K562 (cell line): ENCODE results near the gene RBPJL. TPM values are rescaled to one million over a fixed set of nuclear protein-coding genes. Genes with fewer than 3 reads are reported as not detected.

Experiments
- ATAC-seq: fragments of 200-7000 bp; cut with Tn5 transposase; 3 replicates; pipeline ENCODE4 v1.9.1; 2020; ENCODE audit warnings: moderate library complexity
- BruUV-seq: library from RNA; stranded (reverse); fragments of 400-500 nt; replicated peaks from 2 replicates; lab custom pipeline; 2021; lab: Mats Ljungman, UMichigan
- CTCF ChIA-PET: fragments of 300-600 bp; formaldehyde crosslinking; extraction: SDS; loops from one replicate; lab custom pipeline; 2021; ENCODE audit warnings: low intra/inter-chr PET ratio; lab: Yijun Ruan, JAX
- POLR2A ChIA-PET: fragments of 300-600, 350-650 bp; sonication (Branson Sonifier 250); formaldehyde crosslinking; extraction: SDS; loops from one replicate; lab custom pipeline; 2021; ENCODE audit warnings: antibody characterized with exemption, inconsistent platforms; lab: Yijun Ruan, JAX
- DNase-seq, 4 experiments: peaks; one replicate each; pipeline versions ENCODE4 v3.0.0 to v3.0.0-alpha.2; 2011 to 2018; ENCODE audit warnings: low spot score in 3 of 4, mixed read lengths in 3 of 4; ENCODE audit errors: extremely low read depth in 1 of 4
- FAIRE-seq: peaks from 2 replicates; lab custom pipeline; 2011; peaks lifted over from hg19 to GRCh38; lab: Jason Lieb, UNC
- H2AFZ ChIP-seq: 2 replicates; pipeline ENCODE4 v1.6.0; 2011; ENCODE audit warnings: low read depth, low read length, control low read depth, inconsistent platforms
- H3K27ac ChIP-seq: fragments of 200-600 bp; 3 replicates; pipeline ENCODE4 v1.8.0; 2011; ENCODE audit warnings: low read depth, mild to moderate bottlenecking, control low read depth, inconsistent platforms, low read length, moderate library complexity, mixed read lengths; ENCODE audit errors: extremely low read depth
- H3K27me3 ChIP-seq, 2 experiments: fragments of 300-600 bp in 1 of 2; 2 replicates in 1 of 2; 3 replicates in 1 of 2; pipeline versions ENCODE4 v1.6.0 to v1.8.0; 2011; ENCODE audit warnings: inconsistent platforms in 2 of 2, low read length in 2 of 2, mild to moderate bottlenecking in 1 of 2, mixed read lengths in 1 of 2, moderate library complexity in 1 of 2; ENCODE audit not compliant: control insufficient read depth in 2 of 2, insufficient read depth in 2 of 2
- H3K36me3 ChIP-seq: fragments of 300-600 bp; 3 replicates; pipeline ENCODE4 v1.8.0; 2011; ENCODE audit warnings: mild to moderate bottlenecking, low read length, inconsistent platforms; ENCODE audit not compliant: control insufficient read depth, insufficient read depth
- H3K4me1 ChIP-seq, 2 experiments: fragments of 200-600 bp in 1 of 2; replicated peaks in 1 of 2; 2 replicates in 1 of 2; 3 replicates in 1 of 2; pipeline versions ENCODE4 v1.5.1 to v1.8.0; 2011; ENCODE audit warnings: inconsistent platforms in 2 of 2, low read length in 2 of 2, mild to moderate bottlenecking in 1 of 2, mixed read lengths in 1 of 2, moderate library complexity in 1 of 2; ENCODE audit not compliant: control insufficient read depth in 2 of 2, insufficient read depth in 2 of 2
- H3K4me2 ChIP-seq: 2 replicates; pipeline ENCODE4 v1.6.1; 2011; ENCODE audit warnings: low read length, control low read depth, inconsistent platforms, mixed read lengths; ENCODE audit not compliant: insufficient read depth
- H3K4me3 ChIP-seq: fragments of 200-600 bp; sonication (generic), shearing (Covaris generic); 2 replicates; pipeline ENCODE4 v1.5.1; 2016; ENCODE audit warnings: control low read depth, inconsistent platforms
- H3K79me2 ChIP-seq: fragments of 200-600 bp; 3 replicates; pipeline ENCODE4 v1.8.0; 2011; ENCODE audit warnings: low read length, inconsistent platforms; ENCODE audit not compliant: control insufficient read depth, insufficient read depth
- H3K9ac ChIP-seq, 2 experiments: 2 replicates each; pipeline versions ENCODE4 v1.6.0 to v1.6.1; 2011; ENCODE audit warnings: low read depth in 2 of 2, low read length in 2 of 2, control low read depth in 1 of 2, inconsistent platforms in 1 of 2, mild to moderate bottlenecking in 1 of 2, mixed read lengths in 1 of 2; ENCODE audit not compliant: insufficient read depth in 1 of 2
- H3K9me1 ChIP-seq: one replicate; pipeline ENCODE4 v1.6.0; 2011; ENCODE audit warnings: inconsistent platforms, mild to moderate bottlenecking, low read length, moderate library complexity; ENCODE audit not compliant: control insufficient read depth, insufficient read depth
- H3K9me3 ChIP-seq: replicated peaks from 2 replicates; pipeline ENCODE4 v1.5.1; 2011; ENCODE audit warnings: low read depth, low read length, inconsistent platforms; ENCODE audit not compliant: control insufficient read depth, insufficient read depth
- H4K20me1 ChIP-seq: replicated peaks from 2 replicates; pipeline ENCODE4 v1.6.1; 2011; ENCODE audit warnings: low read length, inconsistent platforms, mixed read lengths; ENCODE audit not compliant: control insufficient read depth, insufficient read depth
- ELK1 ChIP-seq: sonication (generic); formaldehyde crosslinking; IDR thresholded peaks from 2 replicates; pipeline ENCODE4 v1.8.1; 2022; ENCODE audit warnings: missing genetic modification reagents
- FIP1L1 ChIP-seq: fragments of 200-400 bp; formaldehyde crosslinking; IDR thresholded peaks from 2 replicates; pipeline ENCODE4 v1.6.1; 2018; ENCODE audit warnings: mild to moderate bottlenecking, low read depth, low read length; ENCODE audit not compliant: poor library complexity, severe bottlenecking
- MCM3 ChIP-seq: fragments of 450-650 bp; IDR thresholded peaks from 2 replicates; pipeline ENCODE4 v1.6.1; 2016
- SFPQ ChIP-seq: fragments of 200-400 bp; formaldehyde crosslinking; IDR thresholded peaks from 2 replicates; pipeline ENCODE4 v1.6.1; 2017; ENCODE audit warnings: mild to moderate bottlenecking, low read depth, low read length, moderate library complexity
- ZNF3 ChIP-seq: fragments of 250-450 bp; sonication (Bioruptor Pico); IDR thresholded peaks from 2 replicates; pipeline ENCODE4 v1.5.0; 2021; ENCODE audit warnings: mild to moderate bottlenecking, moderate library complexity
- WGBS: fragments of 100-300 bp; shearing (Covaris generic); methylation state at CpG from one replicate; pipeline ENCODE4 v1.1.6; 2016; ENCODE audit warnings: low coverage, mixed read lengths; ENCODE audit not compliant: insufficient coverage; ENCODE audit errors: missing lambda C conversion rate; 5-methylcytosine and 5-hydroxymethylcytosine counted together
- in situ Hi-C: fragments of 300-500 bp; cut with MboI; formaldehyde crosslinking; loops from 4 replicates; pipeline ENCODE4 v1.15.0; 2018; ENCODE audit warnings: inconsistent platforms, mixed read lengths
- intact Hi-C: fragments of 100-400 bp; cut with micrococcal nuclease; formaldehyde crosslinking; loops from 2 replicates; pipeline ENCODE4 v1.14.2; 2022
- polyA plus RNA-seq, 8 experiments: library from polyadenylated mRNA; depleted of rRNA in 4 of 8; stranded (reverse) in 5 of 8; unstranded in 3 of 8; fragments of >200 nt; fragmentation: Nextera tagmentation in 2 of 8; fragmentation: Illumina TruSeq in 1 of 8; extraction: Ambion mirVana in 2 of 8; extraction: Trizol in 1 of 8; gene quantifications; 2 replicates each; pipeline versions ENCODE4 v1.2.1 to v1.2.3, GENCODE V29; 2011 to 2014; ENCODE audit warnings: inconsistent platforms in 1 of 8, missing spikeins in 1 of 8
- total RNA-seq, 7 experiments: library from RNA; depleted of rRNA in 6 of 7; stranded (reverse); fragments of >200 nt in 6 of 7; fragmentation: Illumina TruSeq in 2 of 7; extraction: Trizol in 2 of 7; gene quantifications; 2 replicates each; pipeline versions ENCODE4 v1.2.1 to v1.2.3, GENCODE V29; 2011 to 2021; ENCODE audit warnings: low replicate concordance in 1 of 7

RBPJL gene
- total and polyA plus RNA-seq, 9 of the 15 experiments (the other 6 are each of a cell fraction or from before 2014, with no cell fraction given) = not detected

- Histone ChIP-seq H3K9me1 (no peaks in the 10 kb centered on the region), H3K4me1 (no peaks in the 10 kb centered on the region), H3K36me3 (no peaks in the 10 kb centered on the region), H3K4me3 (no peak overlapping the region), H3K27me3 (peaks cover under 1 to 6% of the 10 kb centered on the region in 2 experiments; a peak in 4 of 5 replicates), H3K9me3 (no peaks in the 10 kb centered on the region), H3K4me2 (no peak overlapping the region), H3K79me2 (no peaks in the 10 kb centered on the region), H4K20me1 (no peaks in the 10 kb centered on the region; the same call in 1 of the 2 replicates), H3K27ac (no peak overlapping the region), H3K9ac (no peak overlapping the region), H2AFZ (no peak overlapping the region)
- ATAC-seq = no peak
- no peak for TF ChIP-seq ELK1
- TF ChIP-seq FIP1L1 = no peak
- no peak for TF ChIP-seq SFPQ
- TF ChIP-seq ZNF3 (CRISPR knock-in tag) = no peak
- TF ChIP-seq MCM3 = no peak
- no TSS peak for BruUV-seq
- CTCF ChIA-PET = no interaction called here
- 0% methylated on average over 3 of the region's 3 CpGs for WGBS
- POLR2A ChIA-PET = no interaction called here
- intact Hi-C loops = no loop called here
- no peak for FAIRE-seq
- in situ Hi-C loops = no loop called here
- no peak for DNase-seq
Measured at GRCh38 chr20:45263556-45264266, 42.9 kb upstream of the RBPJL start.
